HCT116 (cell line): ENCODE measurements around the gene RBFOX2. TPM values are rescaled to one million over a fixed set of nuclear protein-coding genes. Genes with fewer than 3 reads are reported as not detected.

Source experiments
- ATAC-seq: fragments of 200-7000 bp; cut with Tn5 transposase; 2 replicates; pipeline ENCODE4 v1.9.1; 2020; ENCODE audit warnings: mild to moderate bottlenecking, moderate library complexity
- BruUV-seq: library from RNA; stranded (reverse); fragments of 400-500 nt; replicated peaks from 2 replicates; lab custom pipeline; 2021; lab: Mats Ljungman, UMichigan
- CTCF ChIA-PET: fragments of 300-600 bp; sonication (Branson Sonifier 250); formaldehyde crosslinking; loops from one replicate; lab custom pipeline; 2021; ENCODE audit warnings: antibody characterized with exemption; lab: Charles Lee
- POLR2A ChIA-PET: fragments of 300-600, 350-600 bp; sonication (Branson Sonifier 250); formaldehyde crosslinking; loops from one replicate; lab custom pipeline; 2021; ENCODE audit warnings: antibody characterized with exemption; lab: Charles Lee
- RAD21 ChIA-PET, 2 experiments: fragments of 300-600 bp; sonication (Branson Sonifier 250); formaldehyde crosslinking; loops; one replicate each; lab custom pipeline; 2023; ENCODE audit warnings: low total read pairs in 2 of 2; ENCODE audit not compliant: uncharacterized antibody in 2 of 2, unreplicated experiment in 2 of 2, low non-redundant PET in 1 of 2; lab: Charles Lee
- DNase-seq: peaks from one replicate; pipeline ENCODE4 v3.0.0-alpha.2; 2010; ENCODE audit warnings: low read depth, low spot score
- H2AFZ ChIP-seq: fragments of 200-600 bp; shearing (Covaris generic), sonication (generic); 2 replicates; pipeline ENCODE4 v1.6.1; 2017; ENCODE audit warnings: low read depth, mixed run types, mixed read lengths, antibody characterized with exemption, low read length; ENCODE audit not compliant: poor library complexity, severe bottlenecking
- H3K27ac ChIP-seq: 2 replicates; pipeline ENCODE4 v1.5.1; 2012; ENCODE audit warnings: low read depth, low read length
- H3K27me3 ChIP-seq: fragments of 200-600 bp; sonication (generic); 2 replicates; pipeline ENCODE4 v1.6.1; 2016; ENCODE audit warnings: mixed run types, low read length, mixed read lengths; ENCODE audit not compliant: insufficient read depth
- H3K36me3 ChIP-seq, 2 experiments: fragments of 200-500 bp in 1 of 2; fragments of 200-600 bp in 1 of 2; sonication (Bioruptor generic) in 1 of 2; sonication (generic) in 1 of 2; 2 replicates each; pipeline versions ENCODE4 v1.5.1 to v1.6.1; 2014 to 2016; ENCODE audit warnings: low read length in 2 of 2, inconsistent platforms in 1 of 2, mixed read lengths in 1 of 2, mixed run types in 1 of 2; ENCODE audit not compliant: insufficient read depth in 2 of 2, control insufficient read depth in 1 of 2
- H3K4me1 ChIP-seq, 2 experiments: fragments of 200-600 bp in 1 of 2; sonication (generic) in 1 of 2; 2 replicates each; pipeline versions ENCODE4 v1.5.1 to v1.6.1; 2012 to 2017; ENCODE audit warnings: low read length in 2 of 2, inconsistent platforms in 1 of 2, mild to moderate bottlenecking in 1 of 2, mixed read lengths in 1 of 2, mixed run types in 1 of 2, moderate library complexity in 1 of 2; ENCODE audit not compliant: insufficient read depth in 2 of 2, control insufficient read depth in 1 of 2
- H3K4me2 ChIP-seq: fragments of 200-600 bp; sonication (generic); 2 replicates; pipeline ENCODE4 v1.6.1; 2017; ENCODE audit warnings: mixed run types, low read length, mixed read lengths
- H3K4me3 ChIP-seq, 2 experiments: fragments of 200-600 bp in 1 of 2; sonication (generic) in 1 of 2; replicated peaks in 1 of 2; 2 replicates each; pipeline ENCODE4 v1.5.1; 2011 to 2016; ENCODE audit warnings: low read length in 2 of 2, control low read depth in 1 of 2, low read depth in 1 of 2, mild to moderate bottlenecking in 1 of 2, mixed read lengths in 1 of 2, mixed run types in 1 of 2
- H3K79me2 ChIP-seq: fragments of 200-600 bp; sonication (generic); 2 replicates; pipeline ENCODE4 v1.6.1; 2017; ENCODE audit warnings: mild to moderate bottlenecking, mixed run types, low read length, moderate library complexity, mixed read lengths; ENCODE audit not compliant: insufficient read depth
- H3K9ac ChIP-seq: fragments of 200-600 bp; sonication (generic); 2 replicates; pipeline ENCODE4 v1.6.1; 2016; ENCODE audit warnings: low read length, mixed read lengths
- H3K9me2 ChIP-seq: fragments of 200-600 bp; sonication (generic), shearing (Covaris generic); 2 replicates; pipeline ENCODE4 v1.6.1; 2017; ENCODE audit warnings: mixed run types, mild to moderate bottlenecking, moderate library complexity; ENCODE audit not compliant: insufficient read depth
- H3K9me3 ChIP-seq, 2 experiments: fragments of 200-500 bp in 1 of 2; fragments of 200-600 bp in 1 of 2; sonication (Bioruptor generic) in 1 of 2; sonication (generic) in 1 of 2; 2 replicates each; pipeline ENCODE4 v1.6.1; 2014 to 2017; ENCODE audit warnings: low read length in 2 of 2, mixed read lengths in 2 of 2, inconsistent platforms in 1 of 2, low read depth in 1 of 2, mild to moderate bottlenecking in 1 of 2, mixed run types in 1 of 2, moderate library complexity in 1 of 2; ENCODE audit not compliant: control insufficient read depth in 1 of 2, insufficient read depth in 1 of 2
- H4K20me1 ChIP-seq: fragments of 200-600 bp; sonication (generic), shearing (Covaris generic); 2 replicates; pipeline ENCODE4 v1.6.1; 2017; ENCODE audit warnings: mixed run types, mild to moderate bottlenecking, moderate library complexity; ENCODE audit not compliant: insufficient read depth
- CEBPB ChIP-seq: IDR thresholded peaks from 2 replicates; pipeline ENCODE4 v1.6.1; 2012; ENCODE audit warnings: low read depth
- ELF1 ChIP-seq: IDR thresholded peaks from 2 replicates; pipeline ENCODE4 v1.6.1; 2012; ENCODE audit warnings: low read depth, borderline replicate concordance
- EZH2phosphoT487 ChIP-seq: fragments of 200-600 bp; IDR thresholded peaks from 2 replicates; pipeline ENCODE4 v1.6.1; 2018; ENCODE audit warnings: antibody characterized with exemption, borderline replicate concordance
- FOSL1 ChIP-seq: IDR thresholded peaks from 2 replicates; pipeline ENCODE4 v1.6.1; 2012; ENCODE audit warnings: low read depth
- POLR2AphosphoS5 ChIP-seq: IDR thresholded peaks from 2 replicates; pipeline ENCODE4 v1.6.1; 2011; ENCODE audit warnings: mild to moderate bottlenecking, low read depth, low read length, moderate library complexity
- SRF ChIP-seq: IDR thresholded peaks from 2 replicates; pipeline ENCODE4 v1.6.1; 2012; ENCODE audit warnings: low read depth
- ZFX ChIP-seq: fragments of 450-650 bp; IDR thresholded peaks from 2 replicates; pipeline ENCODE4 v1.6.1; 2017
- intact Hi-C: fragments of 100-400 bp; cut with micrococcal nuclease; formaldehyde crosslinking; loops from 2 replicates; pipeline ENCODE4 v1.10.0; 2022
- total RNA-seq: library from RNA; stranded (reverse); gene quantifications from one replicate; pipeline ENCODE4 v1.2.1, GENCODE V29; 2021; ENCODE audit not compliant: unreplicated experiment
- TF ChIP-seq, protein P1 (sequence below), 3 experiments: fragments of 200-600 bp in 1 of 3; sonication (generic) in 1 of 3; IDR thresholded peaks in 2 of 3; conservative IDR thresholded peaks in 1 of 3; 2 replicates each; pipeline ENCODE4 v1.5.1; 2012 to 2017; ENCODE audit warnings: low read depth in 2 of 3, low read length in 2 of 3, antibody characterized with exemption in 1 of 3, borderline replicate concordance in 1 of 3, control low read depth in 1 of 3, mild to moderate bottlenecking in 1 of 3, mixed read lengths in 1 of 3, mixed run types in 1 of 3, moderate library complexity in 1 of 3; ENCODE audit not compliant: insufficient read depth in 1 of 3

RBFOX2 gene
- total RNA-seq, 1 experiment from 2014 or later: 83.9 TPM

DNA sequence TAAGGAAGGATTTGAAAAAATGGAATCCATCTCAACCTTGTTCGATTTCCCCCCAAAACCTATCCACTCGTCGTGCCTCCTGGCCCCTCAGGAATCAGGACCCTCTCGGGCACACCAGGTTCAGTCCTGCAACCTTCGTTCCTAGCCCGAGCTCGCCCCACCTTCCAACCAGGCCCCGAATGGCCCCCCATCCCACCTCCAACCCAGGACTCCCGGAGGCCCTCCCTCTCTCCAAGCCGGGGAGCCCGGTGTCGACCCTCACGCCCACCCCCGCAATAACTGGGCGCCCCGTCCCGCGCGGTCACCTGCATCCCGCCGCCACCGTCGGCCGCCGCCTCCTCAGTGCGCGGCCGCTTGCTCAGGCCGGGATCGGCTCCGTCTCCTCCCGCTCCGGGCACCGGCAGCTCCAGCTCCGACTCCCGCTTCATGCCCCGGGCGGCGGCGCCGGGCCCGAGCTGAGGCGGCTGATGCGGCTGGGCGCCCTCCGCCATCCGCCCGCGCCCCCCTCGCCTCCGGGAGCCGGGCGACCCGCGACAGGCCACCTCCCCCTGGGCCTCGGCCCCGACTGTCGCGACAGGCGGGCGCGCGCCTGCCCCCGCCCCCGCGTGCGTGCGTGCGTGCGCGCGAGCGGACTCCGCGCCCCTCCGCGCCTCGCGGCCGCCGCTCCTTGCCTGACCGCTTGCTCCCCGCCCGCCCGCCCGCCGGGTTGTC is 534 bp downstream of the RBFOX2 start:
- Histone ChIP-seq H2AFZ (no peak overlapping the region), H3K9ac (peak overlapping the region; percentile 90), H3K79me2 (peaks cover 51% of the 10 kb centered on the region), H3K36me3 (no peaks in the 10 kb centered on the region), H3K9me3 (no peaks in the 10 kb centered on the region), H3K4me2 (peak overlapping the region; percentile 97), H3K9me2 (no peaks in the 10 kb centered on the region), H3K27ac (peak overlapping the region; percentile 74), H3K4me3 (peak overlapping the region; percentile 84 to 91), H4K20me1 (no peaks in the 10 kb centered on the region), H3K4me1 (peaks cover 7 to 26% of the 10 kb centered on the region in 2 experiments), H3K27me3 (no peaks in the 10 kb centered on the region)
- CTCF ChIA-PET: interaction anchor here (0.9 to 1.7 kb wide), 2 partner anchors 38 to 397 kb away, joined by 6 to 19 read pairs; no protein-coding TSS in a partner anchor
- POLR2A ChIA-PET: interaction anchor here (0.6 to 1.7 kb wide), 8 partner anchors 12 to 397 kb away, joined by 3 to 9 read pairs (median 3); no protein-coding TSS in a partner anchor
- BruUV-seq: no TSS peak
- DNase-seq (no peak), ATAC-seq (peak; percentile 52)
- intact Hi-C loops: no loop called here
- TF ChIP-seq ZFX (peak; percentile 67; the same call in 1 of the 2 replicates), SRF (no peak)
- RAD21 ChIA-PET: interaction anchor here in 1 of 2 experiments (1.0 kb wide), 1 partner anchor 37 kb away, joined by 4 read pairs; no protein-coding TSS in a partner anchor

DNA sequence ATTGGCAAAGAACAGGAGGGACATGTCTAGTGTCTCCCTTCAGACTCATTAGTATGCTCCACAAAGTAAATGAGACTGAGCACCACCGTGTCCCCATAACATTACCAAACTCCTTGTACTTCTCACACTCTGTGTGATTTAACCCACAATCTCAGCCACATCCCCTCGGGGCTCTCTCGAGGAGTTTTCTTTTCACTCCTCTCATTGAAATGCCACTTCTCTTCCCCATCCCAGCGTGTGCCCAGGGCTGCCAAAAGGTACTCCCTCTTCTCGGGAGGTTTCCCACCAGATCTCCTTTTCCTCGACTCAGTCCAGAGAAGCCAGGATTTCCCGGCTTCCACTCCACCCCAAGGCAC is 1.1 kb downstream of the RBFOX2 start:
- DNase-seq: no peak
- H4K20me1 ChIP-seq: no peaks in the 10 kb centered on the region
- intact Hi-C loops: no loop called here
- peaks cover 7 to 26% of the 10 kb centered on the region in 2 experiments for H3K4me1 ChIP-seq
- no peak for TF ChIP-seq FOSL1
- TF ChIP-seq POLR2AphosphoS5: no peak
- TF ChIP-seq ZFX: no peak
- no peak for TF ChIP-seq ELF1
- no peak for TF ChIP-seq EZH2phosphoT487
- no peak for TF ChIP-seq CEBPB
- TF ChIP-seq, protein P1, sequence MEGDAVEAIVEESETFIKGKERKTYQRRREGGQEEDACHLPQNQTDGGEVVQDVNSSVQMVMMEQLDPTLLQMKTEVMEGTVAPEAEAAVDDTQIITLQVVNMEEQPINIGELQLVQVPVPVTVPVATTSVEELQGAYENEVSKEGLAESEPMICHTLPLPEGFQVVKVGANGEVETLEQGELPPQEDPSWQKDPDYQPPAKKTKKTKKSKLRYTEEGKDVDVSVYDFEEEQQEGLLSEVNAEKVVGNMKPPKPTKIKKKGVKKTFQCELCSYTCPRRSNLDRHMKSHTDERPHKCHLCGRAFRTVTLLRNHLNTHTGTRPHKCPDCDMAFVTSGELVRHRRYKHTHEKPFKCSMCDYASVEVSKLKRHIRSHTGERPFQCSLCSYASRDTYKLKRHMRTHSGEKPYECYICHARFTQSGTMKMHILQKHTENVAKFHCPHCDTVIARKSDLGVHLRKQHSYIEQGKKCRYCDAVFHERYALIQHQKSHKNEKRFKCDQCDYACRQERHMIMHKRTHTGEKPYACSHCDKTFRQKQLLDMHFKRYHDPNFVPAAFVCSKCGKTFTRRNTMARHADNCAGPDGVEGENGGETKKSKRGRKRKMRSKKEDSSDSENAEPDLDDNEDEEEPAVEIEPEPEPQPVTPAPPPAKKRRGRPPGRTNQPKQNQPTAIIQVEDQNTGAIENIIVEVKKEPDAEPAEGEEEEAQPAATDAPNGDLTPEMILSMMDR (IDR thresholded peaks at IDR 0.05 in 2 of 3, conservative IDR thresholded peaks at IDR 0.05 in 1 of 3; ENCODE audit: borderline replicate concordance in 1 of 3, insufficient read depth in 1 of 3, low read depth in 2 of 3, low read length in 2 of 3): no peak
- H3K4me2 ChIP-seq: peak overlapping the region; percentile 97
- TSS peak; percentile 56 for BruUV-seq
- POLR2A ChIA-PET: no interaction called here
- H3K4me3 ChIP-seq: peak overlapping the region; percentile 84 to 91
- peak overlapping the region; percentile 74 for H3K27ac ChIP-seq
- CTCF ChIA-PET: interaction anchor here (1.7 kb wide), 1 partner anchor 38 kb away, joined by 19 read pairs; no protein-coding TSS in a partner anchor
- RAD21 ChIA-PET: no interaction called here
- H2AFZ ChIP-seq: no peak overlapping the region
- H3K27me3 ChIP-seq: no peaks in the 10 kb centered on the region
- H3K9ac ChIP-seq: peak overlapping the region; percentile 90
- no peaks in the 10 kb centered on the region for H3K9me2 ChIP-seq
- no peaks in the 10 kb centered on the region for H3K9me3 ChIP-seq
- no peaks in the 10 kb centered on the region for H3K36me3 ChIP-seq
- ATAC-seq: no peak
- peaks cover 56% of the 10 kb centered on the region for H3K79me2 ChIP-seq
